CD14-positive monocyte (primary cell): ENCODE results near the gene GPR15. TPM values are rescaled to one million over a fixed set of nuclear protein-coding genes. Genes with fewer than 3 reads are reported as not detected.

Experiments used
- DNase-seq, 3 donors: peaks; one replicate each; pipeline ENCODE4 v3.0.0-alpha.2; 2011 to 2022
- H2AFZ ChIP-seq: 2 replicates; pipeline ENCODE4 v1.6.0; 2012; ENCODE audit warnings: mild to moderate bottlenecking, low read depth, low read length, inconsistent platforms; ENCODE audit not compliant: insufficient read depth, poor library complexity, severe bottlenecking
- H3K27ac ChIP-seq, 2 donors: 1 replicate in 1 of 2; 2 replicates in 1 of 2; pipeline ENCODE4 v1.5.1; 2012 to 2013; ENCODE audit warnings: low read length in 2 of 2, control low read depth in 1 of 2, inconsistent platforms in 1 of 2, low read depth in 1 of 2, mild to moderate bottlenecking in 1 of 2
- H3K27me3 ChIP-seq, 2 donors: one replicate each; pipeline versions ENCODE4 v1.6.0 to v1.6.1; 2011 to 2013; ENCODE audit warnings: low read length in 2 of 2; ENCODE audit not compliant: control insufficient read depth in 2 of 2, insufficient read depth in 2 of 2
- H3K36me3 ChIP-seq, 2 donors: replicated peaks in 1 of 2; 1 replicate in 1 of 2; 2 replicates in 1 of 2; pipeline versions ENCODE4 v1.5.1 to v1.6.1; 2012 to 2013; ENCODE audit warnings: low read length in 2 of 2, control low read depth in 1 of 2, inconsistent platforms in 1 of 2, mild to moderate bottlenecking in 1 of 2; ENCODE audit not compliant: insufficient read depth in 2 of 2, control insufficient read depth in 1 of 2
- H3K4me1 ChIP-seq, 2 donors: 1 replicate in 1 of 2; 2 replicates in 1 of 2; pipeline versions ENCODE4 v1.5.1 to v1.6.1; 2012 to 2013; ENCODE audit warnings: low read length in 2 of 2, control low read depth in 1 of 2, inconsistent platforms in 1 of 2, mild to moderate bottlenecking in 1 of 2, moderate library complexity in 1 of 2; ENCODE audit not compliant: insufficient read depth in 2 of 2, control insufficient read depth in 1 of 2
- H3K4me2 ChIP-seq: replicated peaks from 2 replicates; pipeline ENCODE3; 2012; ENCODE audit warnings: low read length, moderate library complexity, mild to moderate bottlenecking; ENCODE audit not compliant: poor library complexity, severe bottlenecking; ENCODE audit errors: extremely low read depth
- H3K4me3 ChIP-seq, 3 experiments: fragments of 200-600 bp in 1 of 3; sonication (generic) in 1 of 3; replicated peaks in 1 of 3; 1 replicate in 2 of 3; 2 replicates in 1 of 3; pipeline ENCODE4 v1.5.1; 2011 to 2013; ENCODE audit warnings: low read length in 3 of 3, mild to moderate bottlenecking in 3 of 3, control low read depth in 2 of 3, low read depth in 2 of 3, inconsistent platforms in 1 of 3, moderate library complexity in 1 of 3
- H3K79me2 ChIP-seq: 2 replicates; pipeline ENCODE4 v1.6.0; 2012; ENCODE audit warnings: mild to moderate bottlenecking, control low read depth, inconsistent platforms, low read length, moderate library complexity; ENCODE audit not compliant: insufficient read depth
- H3K9ac ChIP-seq: 2 replicates; pipeline ENCODE4 v1.6.0; 2017; ENCODE audit warnings: low read length, mild to moderate bottlenecking; ENCODE audit not compliant: insufficient read depth, poor library complexity, severe bottlenecking
- H3K9me3 ChIP-seq, 2 donors: replicated peaks in 1 of 2; 1 replicate in 1 of 2; 2 replicates in 1 of 2; pipeline versions ENCODE4 v1.5.1 to v1.6.1; 2012 to 2013; ENCODE audit warnings: low read length in 2 of 2, control low read depth in 1 of 2; ENCODE audit not compliant: control insufficient read depth in 1 of 2, insufficient read depth in 1 of 2
- H4K20me1 ChIP-seq: 2 replicates; pipeline ENCODE4 v1.6.0; 2012; ENCODE audit warnings: mild to moderate bottlenecking, low read length, control low read depth, moderate library complexity; ENCODE audit not compliant: insufficient read depth
- H3K27ac Mint-ChIP-seq, 7 donors: one replicate each; pipeline ENCODE4 v1.8.0; 2020; ENCODE audit warnings: mild to moderate bottlenecking in 7 of 7, mixed read lengths in 7 of 7, moderate library complexity in 6 of 7, inconsistent platforms in 2 of 7
- H3K27me3 Mint-ChIP-seq, 3 donors: one replicate each; pipeline ENCODE4 v1.8.0; 2021 to 2022; ENCODE audit warnings: low read depth in 3 of 3, mild to moderate bottlenecking in 3 of 3, mixed read lengths in 3 of 3, moderate library complexity in 3 of 3, inconsistent platforms in 1 of 3
- H3K36me3 Mint-ChIP-seq, 2 donors: one replicate each; pipeline ENCODE4 v1.8.0; 2020; ENCODE audit warnings: mixed read lengths in 2 of 2, inconsistent platforms in 1 of 2, mild to moderate bottlenecking in 1 of 2
- H3K4me1 Mint-ChIP-seq: one replicate; pipeline ENCODE4 v1.8.0; 2020; ENCODE audit warnings: mild to moderate bottlenecking, mixed read lengths
- H3K4me3 Mint-ChIP-seq, 2 donors: one replicate each; pipeline ENCODE4 v1.8.0; 2020; ENCODE audit warnings: mild to moderate bottlenecking in 2 of 2, mixed read lengths in 2 of 2, moderate library complexity in 1 of 2
- H3K9me3 Mint-ChIP-seq, 7 donors: one replicate each; pipeline ENCODE4 v1.8.0; 2020 to 2022; ENCODE audit warnings: mixed read lengths in 7 of 7, mild to moderate bottlenecking in 6 of 7, moderate library complexity in 6 of 7, inconsistent platforms in 2 of 7
- WGBS: methylation state at CpG from one replicate; pipeline ENCODE4 v1.1.5; 2013; ENCODE audit warnings: missing lambda C conversion rate; ENCODE audit not compliant: insufficient coverage; 5-methylcytosine and 5-hydroxymethylcytosine counted together
- intact Hi-C, 2 donors: fragments of 100-400 bp; cut with micrococcal nuclease; formaldehyde crosslinking; loops; one replicate each; pipeline versions ENCODE4 v1.15.0 to v1.15.1; 2023
- polyA plus RNA-seq, 3 donors: library from polyadenylated mRNA; depleted of rRNA in 1 of 3; unstranded in 2 of 3; stranded (reverse) in 1 of 3; fragments of 300-500 nt in 2 of 3; fragments of >200 nt in 1 of 3; fragmentation: Illumina TruSeq in 2 of 3; gene quantifications; 1 replicate in 2 of 3; 2 replicates in 1 of 3; pipeline ENCODE4 v1.2.3, GENCODE V29; 2012 to 2021
- TF ChIP-seq, protein P1 (sequence below): fragments of 200-600 bp; IDR thresholded peaks from one replicate; pipeline ENCODE4 v1.8.0; 2022; ENCODE audit warnings: antibody characterized with exemption, mild to moderate bottlenecking

Gene GPR15
- polyA plus RNA-seq, 3 donors: not detected

DNA sequence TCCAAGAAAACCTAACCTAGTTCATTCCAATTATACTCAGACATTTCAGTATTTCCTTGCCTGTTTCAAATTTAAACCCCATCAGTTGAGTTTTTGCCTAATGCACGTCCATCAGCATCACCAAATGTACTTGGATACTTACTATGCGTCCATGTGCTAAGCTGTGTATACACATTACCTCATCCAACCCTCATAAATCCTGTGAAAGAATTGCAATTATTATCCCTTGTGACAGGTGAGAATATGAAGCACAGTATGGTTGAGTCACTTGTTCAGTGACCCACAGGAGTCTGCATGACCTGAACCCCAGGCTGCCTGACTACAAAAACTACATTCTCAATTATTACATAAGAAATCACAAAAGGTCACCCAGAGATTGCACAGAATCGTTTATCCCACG is 31.8 kb upstream of the GPR15 start:
- no peaks in the 10 kb centered on the region for H3K4me1 ChIP-seq
- H3K4me2 ChIP-seq: no peak overlapping the region
- no peaks in the 10 kb centered on the region for H3K79me2 ChIP-seq
- H3K4me3 ChIP-seq: no peak overlapping the region
- no CpG with 5 or more reads among the region's 4 CpGs for WGBS
- Mint-ChIP-seq H3K4me1 (no peaks in the 10 kb centered on the region), H3K27me3 (peaks cover 0 to 4% (median 1%) of the 10 kb centered on the region in 3 donors), H3K36me3 (no peaks in the 10 kb centered on the region), H3K27ac (peak overlapping the region in 1 of 7 donors; percentile 20), H3K4me3 (no peak overlapping the region), H3K9me3 (peaks cover 0 to 1% (median 0%) of the 10 kb centered on the region in 7 donors)
- TF ChIP-seq, protein P1, sequence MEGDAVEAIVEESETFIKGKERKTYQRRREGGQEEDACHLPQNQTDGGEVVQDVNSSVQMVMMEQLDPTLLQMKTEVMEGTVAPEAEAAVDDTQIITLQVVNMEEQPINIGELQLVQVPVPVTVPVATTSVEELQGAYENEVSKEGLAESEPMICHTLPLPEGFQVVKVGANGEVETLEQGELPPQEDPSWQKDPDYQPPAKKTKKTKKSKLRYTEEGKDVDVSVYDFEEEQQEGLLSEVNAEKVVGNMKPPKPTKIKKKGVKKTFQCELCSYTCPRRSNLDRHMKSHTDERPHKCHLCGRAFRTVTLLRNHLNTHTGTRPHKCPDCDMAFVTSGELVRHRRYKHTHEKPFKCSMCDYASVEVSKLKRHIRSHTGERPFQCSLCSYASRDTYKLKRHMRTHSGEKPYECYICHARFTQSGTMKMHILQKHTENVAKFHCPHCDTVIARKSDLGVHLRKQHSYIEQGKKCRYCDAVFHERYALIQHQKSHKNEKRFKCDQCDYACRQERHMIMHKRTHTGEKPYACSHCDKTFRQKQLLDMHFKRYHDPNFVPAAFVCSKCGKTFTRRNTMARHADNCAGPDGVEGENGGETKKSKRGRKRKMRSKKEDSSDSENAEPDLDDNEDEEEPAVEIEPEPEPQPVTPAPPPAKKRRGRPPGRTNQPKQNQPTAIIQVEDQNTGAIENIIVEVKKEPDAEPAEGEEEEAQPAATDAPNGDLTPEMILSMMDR: no peak
- H3K9me3 ChIP-seq: no peaks in the 10 kb centered on the region
- H3K27me3 ChIP-seq: no peaks in the 10 kb centered on the region
- DNase-seq: no peak
- no peaks in the 10 kb centered on the region for H3K36me3 ChIP-seq
- intact Hi-C loops: no loop called here
- no peak overlapping the region for H3K9ac ChIP-seq
- no peak overlapping the region for H2AFZ ChIP-seq
- H3K27ac ChIP-seq: no peak overlapping the region
- no peaks in the 10 kb centered on the region for H4K20me1 ChIP-seq

DNA sequence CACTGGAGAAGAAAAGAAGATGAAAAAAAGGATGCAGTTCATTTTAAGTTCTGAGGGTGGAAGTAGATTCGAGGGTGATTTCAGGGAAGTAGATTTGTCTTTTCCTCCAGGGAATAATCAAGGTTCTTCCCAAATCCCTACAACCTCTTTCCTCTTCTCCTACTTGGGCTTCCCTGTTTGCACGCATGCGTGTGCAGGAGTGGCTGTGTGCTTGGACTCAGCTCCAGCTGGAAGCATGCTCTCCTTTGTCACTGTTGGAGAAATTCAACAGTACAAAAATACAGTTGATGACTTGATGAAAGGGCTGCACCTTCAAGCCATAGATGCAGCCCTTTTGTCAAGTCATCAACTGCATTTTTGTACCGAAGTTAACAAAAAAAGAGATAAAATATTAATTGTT is 30.5 kb upstream of the GPR15 start:
- Histone ChIP-seq H3K79me2 (no peaks in the 10 kb centered on the region), H3K27ac (no peak overlapping the region), H3K9ac (no peak overlapping the region), H3K9me3 (no peaks in the 10 kb centered on the region), H3K4me1 (no peaks in the 10 kb centered on the region), H4K20me1 (no peaks in the 10 kb centered on the region), H3K27me3 (no peaks in the 10 kb centered on the region), H3K4me3 (no peak overlapping the region), H2AFZ (no peak overlapping the region), H3K4me2 (no peak overlapping the region), H3K36me3 (no peaks in the 10 kb centered on the region)
- no CpG with 5 or more reads among the region's 4 CpGs for WGBS
- intact Hi-C loops: no loop called here
- TF ChIP-seq, protein P1: no peak
- H3K27me3 Mint-ChIP-seq: peaks cover 0 to 4% (median 1%) of the 10 kb centered on the region in 3 donors
- H3K27ac Mint-ChIP-seq: peak overlapping the region in 1 of 7 donors; percentile 51
- peaks cover 0 to 3% of the 10 kb centered on the region in 2 donors for H3K36me3 Mint-ChIP-seq
- no peak overlapping the region for H3K4me3 Mint-ChIP-seq
- peaks cover 0 to 4% (median 0%) of the 10 kb centered on the region in 7 donors for H3K9me3 Mint-ChIP-seq
- DNase-seq: no peak
- H3K4me1 Mint-ChIP-seq: no peaks in the 10 kb centered on the region
